Smooth muscle cell of the brain vasculature (primary cell): ENCODE results near the gene ELF2.
"Not testable (repeated sequence)": the region's sequence is repeated elsewhere in the genome, so short reads cannot be mapped to it uniquely, and the experiment has no call there.

ENCODE experiments used
- DNase-seq: peaks from one replicate; pipeline ENCODE4 v3.0.0-alpha.2; 2012; ENCODE audit warnings: low read depth, low spot score

ELF2 gene

GRCh38 chr4:139021071-139021470 lies 155.9 kb downstream of the ELF2 start:
- not testable (repeated sequence) for DNase-seq

GRCh38 chr4:139020384-139020783 lies 156.6 kb downstream of the ELF2 start:
- no peak for DNase-seq

- DNase-seq, result no peak
These were observed 157.9 kb downstream of the ELF2 start for GRCh38 chr4:139018971-139019758.

- DNase-seq, result no peak
These were observed 158.5 kb downstream of the ELF2 start for GRCh38 chr4:139018501-139018900.

GRCh38 chr4:139017861-139018260 lies 159.2 kb downstream of the ELF2 start:
- DNase-seq, result no peak

- no peak for DNase-seq
These were observed 161.0 kb downstream of the ELF2 start for GRCh38 chr4:139015948-139016471.

- peak; percentile 73 for DNase-seq
These were observed 161.6 kb downstream of the ELF2 start, which contains the start of gene NOCT for GRCh38 chr4:139015269-139015947. NOCT (plus strand) TSS chr4:139015781; CDS start chr4:139015982, 201 bp downstream.

GRCh38 chr4:139014371-139015268 lies 162.4 kb downstream of the ELF2 start:
- peak; percentile 60 for DNase-seq

GRCh38 chr4:139011225-139011950 lies 165.6 kb downstream of the ELF2 start:
- DNase-seq, result no peak

GRCh38 chr4:139009702-139010101 lies 167.3 kb downstream of the ELF2 start:
- no peak for DNase-seq

- not testable (repeated sequence) for DNase-seq
These were observed 168.7 kb downstream of the ELF2 start for GRCh38 chr4:139008278-139008677.

GRCh38 chr4:139007640-139008039 lies 169.4 kb downstream of the ELF2 start:
- no peak for DNase-seq
